ENCODE measurements around the gene EXOC6. TPM values are rescaled to one million over a fixed set of nuclear protein-coding genes. Genes with fewer than 3 reads are reported as not detected.

EXOC6 gene
- polyA plus RNA-seq, 1 donor from 2014 or later, result 26.3 TPM

DNA sequence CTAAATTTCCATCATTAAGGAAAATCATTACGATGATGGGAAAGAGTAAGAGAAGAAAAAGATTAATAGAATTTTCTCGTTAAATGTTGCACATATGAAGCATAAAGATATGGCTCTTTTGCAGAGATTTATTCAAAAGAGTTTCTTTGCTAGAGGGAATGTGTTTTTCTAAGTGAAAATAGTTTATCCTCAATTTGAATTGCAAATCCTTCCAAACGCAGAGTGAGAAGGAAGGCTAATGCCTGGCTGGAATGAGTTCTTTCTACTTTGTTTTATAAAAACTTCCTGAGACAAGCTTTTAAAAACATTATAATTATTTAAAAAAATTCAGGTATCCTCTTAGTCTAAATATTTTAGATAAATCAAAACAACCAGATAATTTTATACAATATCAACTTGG, 239.5 kb downstream of the EXOC6 start:
- Histone ChIP-seq H3K9ac (ENCODE audit: low read length) (no peak overlapping the region), H2AFZ (ENCODE audit: low read depth, low read length) (no peak overlapping the region), H3K79me2 (replicated peaks; ENCODE audit: insufficient read depth, low read length) (no peaks in the 10 kb centered on the region), H3K27ac (ENCODE audit: low read length) (no peak overlapping the region), H3K4me2 (ENCODE audit: low read length) (no peak overlapping the region), H3F3A (ENCODE audit: insufficient read depth, low read length, poor library complexity, severe bottlenecking) (no peaks in the 10 kb centered on the region), H3K27me3 (ENCODE audit: insufficient read depth, low read depth, low read length) (no peaks in the 10 kb centered on the region), H4K20me1 (ENCODE audit: insufficient read depth) (no peaks in the 10 kb centered on the region), H3K9me2 (ENCODE audit: insufficient read depth, low read length) (no peaks in the 10 kb centered on the region), H3K4me3 (ENCODE audit: low read length) (no peak overlapping the region), H3K36me3 (ENCODE audit: insufficient read depth, low read length) (no peaks in the 10 kb centered on the region), H3K9me3 (ENCODE audit: low read length) (no peaks in the 10 kb centered on the region)
- TF ChIP-seq, protein P1, sequence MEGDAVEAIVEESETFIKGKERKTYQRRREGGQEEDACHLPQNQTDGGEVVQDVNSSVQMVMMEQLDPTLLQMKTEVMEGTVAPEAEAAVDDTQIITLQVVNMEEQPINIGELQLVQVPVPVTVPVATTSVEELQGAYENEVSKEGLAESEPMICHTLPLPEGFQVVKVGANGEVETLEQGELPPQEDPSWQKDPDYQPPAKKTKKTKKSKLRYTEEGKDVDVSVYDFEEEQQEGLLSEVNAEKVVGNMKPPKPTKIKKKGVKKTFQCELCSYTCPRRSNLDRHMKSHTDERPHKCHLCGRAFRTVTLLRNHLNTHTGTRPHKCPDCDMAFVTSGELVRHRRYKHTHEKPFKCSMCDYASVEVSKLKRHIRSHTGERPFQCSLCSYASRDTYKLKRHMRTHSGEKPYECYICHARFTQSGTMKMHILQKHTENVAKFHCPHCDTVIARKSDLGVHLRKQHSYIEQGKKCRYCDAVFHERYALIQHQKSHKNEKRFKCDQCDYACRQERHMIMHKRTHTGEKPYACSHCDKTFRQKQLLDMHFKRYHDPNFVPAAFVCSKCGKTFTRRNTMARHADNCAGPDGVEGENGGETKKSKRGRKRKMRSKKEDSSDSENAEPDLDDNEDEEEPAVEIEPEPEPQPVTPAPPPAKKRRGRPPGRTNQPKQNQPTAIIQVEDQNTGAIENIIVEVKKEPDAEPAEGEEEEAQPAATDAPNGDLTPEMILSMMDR (IDR thresholded peaks at IDR 0.05; ENCODE audit: poor library complexity, severe bottlenecking), result no peak
- TF ChIP-seq, protein P2, sequence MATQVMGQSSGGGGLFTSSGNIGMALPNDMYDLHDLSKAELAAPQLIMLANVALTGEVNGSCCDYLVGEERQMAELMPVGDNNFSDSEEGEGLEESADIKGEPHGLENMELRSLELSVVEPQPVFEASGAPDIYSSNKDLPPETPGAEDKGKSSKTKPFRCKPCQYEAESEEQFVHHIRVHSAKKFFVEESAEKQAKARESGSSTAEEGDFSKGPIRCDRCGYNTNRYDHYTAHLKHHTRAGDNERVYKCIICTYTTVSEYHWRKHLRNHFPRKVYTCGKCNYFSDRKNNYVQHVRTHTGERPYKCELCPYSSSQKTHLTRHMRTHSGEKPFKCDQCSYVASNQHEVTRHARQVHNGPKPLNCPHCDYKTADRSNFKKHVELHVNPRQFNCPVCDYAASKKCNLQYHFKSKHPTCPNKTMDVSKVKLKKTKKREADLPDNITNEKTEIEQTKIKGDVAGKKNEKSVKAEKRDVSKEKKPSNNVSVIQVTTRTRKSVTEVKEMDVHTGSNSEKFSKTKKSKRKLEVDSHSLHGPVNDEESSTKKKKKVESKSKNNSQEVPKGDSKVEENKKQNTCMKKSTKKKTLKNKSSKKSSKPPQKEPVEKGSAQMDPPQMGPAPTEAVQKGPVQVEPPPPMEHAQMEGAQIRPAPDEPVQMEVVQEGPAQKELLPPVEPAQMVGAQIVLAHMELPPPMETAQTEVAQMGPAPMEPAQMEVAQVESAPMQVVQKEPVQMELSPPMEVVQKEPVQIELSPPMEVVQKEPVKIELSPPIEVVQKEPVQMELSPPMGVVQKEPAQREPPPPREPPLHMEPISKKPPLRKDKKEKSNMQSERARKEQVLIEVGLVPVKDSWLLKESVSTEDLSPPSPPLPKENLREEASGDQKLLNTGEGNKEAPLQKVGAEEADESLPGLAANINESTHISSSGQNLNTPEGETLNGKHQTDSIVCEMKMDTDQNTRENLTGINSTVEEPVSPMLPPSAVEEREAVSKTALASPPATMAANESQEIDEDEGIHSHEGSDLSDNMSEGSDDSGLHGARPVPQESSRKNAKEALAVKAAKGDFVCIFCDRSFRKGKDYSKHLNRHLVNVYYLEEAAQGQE (IDR thresholded peaks at IDR 0.05; ENCODE audit: borderline replicate concordance), result no peak
- TF ChIP-seq EZH2 (IDR thresholded peaks at IDR 0.05; ENCODE audit: borderline replicate concordance, insufficient read depth, low read length, poor library complexity, severe bottlenecking), result no peak
- TF ChIP-seq SMC3 (conservative IDR thresholded peaks at IDR 0.05; ENCODE audit: poor library complexity), result no peak
- no peak for TF ChIP-seq TAF1 (IDR thresholded peaks at IDR 0.05; ENCODE audit: low read depth)
- no peak for TF ChIP-seq EP300 (conservative IDR thresholded peaks at IDR 0.05; ENCODE audit: poor library complexity, severe bottlenecking)
- TF ChIP-seq RAD21 (conservative IDR thresholded peaks at IDR 0.05), result no peak
- no peak for TF ChIP-seq POLR2AphosphoS5 (IDR thresholded peaks at IDR 0.05)
- TF ChIP-seq MXI1 (conservative IDR thresholded peaks at IDR 0.05; ENCODE audit: poor library complexity, severe bottlenecking), result no peak

- Histone ChIP-seq H4K20me1 (ENCODE audit: insufficient read depth) (no peaks in the 10 kb centered on the region), H3K27me3 (ENCODE audit: insufficient read depth, low read depth, low read length) (no peaks in the 10 kb centered on the region), H3F3A (ENCODE audit: insufficient read depth, low read length, poor library complexity, severe bottlenecking) (no peaks in the 10 kb centered on the region), H3K9me3 (ENCODE audit: low read length) (no peaks in the 10 kb centered on the region), H3K9ac (ENCODE audit: low read length) (no peak overlapping the region), H3K36me3 (ENCODE audit: insufficient read depth, low read length) (no peaks in the 10 kb centered on the region), H2AFZ (ENCODE audit: low read depth, low read length) (no peak overlapping the region), H3K4me3 (ENCODE audit: low read length) (no peak overlapping the region), H3K4me2 (ENCODE audit: low read length) (no peak overlapping the region), H3K9me2 (ENCODE audit: insufficient read depth, low read length) (no peaks in the 10 kb centered on the region), H3K27ac (ENCODE audit: low read length) (no peak overlapping the region), H3K79me2 (replicated peaks; ENCODE audit: insufficient read depth, low read length) (no peaks in the 10 kb centered on the region)
- TF ChIP-seq TAF1 (IDR thresholded peaks at IDR 0.05; ENCODE audit: low read depth) (no peak), MXI1 (conservative IDR thresholded peaks at IDR 0.05; ENCODE audit: poor library complexity, severe bottlenecking) (no peak), EP300 (conservative IDR thresholded peaks at IDR 0.05; ENCODE audit: poor library complexity, severe bottlenecking) (no peak)
- TF ChIP-seq, protein P2 (IDR thresholded peaks at IDR 0.05; ENCODE audit: borderline replicate concordance), result no peak
Measured at GRCh38 chr10:93088466-93088865, 240.1 kb downstream of the EXOC6 start.

All from neural cell (in vitro differentiated cells).